ENCODE data around the gene MYH4.

The MYH4 gene

DNA sequence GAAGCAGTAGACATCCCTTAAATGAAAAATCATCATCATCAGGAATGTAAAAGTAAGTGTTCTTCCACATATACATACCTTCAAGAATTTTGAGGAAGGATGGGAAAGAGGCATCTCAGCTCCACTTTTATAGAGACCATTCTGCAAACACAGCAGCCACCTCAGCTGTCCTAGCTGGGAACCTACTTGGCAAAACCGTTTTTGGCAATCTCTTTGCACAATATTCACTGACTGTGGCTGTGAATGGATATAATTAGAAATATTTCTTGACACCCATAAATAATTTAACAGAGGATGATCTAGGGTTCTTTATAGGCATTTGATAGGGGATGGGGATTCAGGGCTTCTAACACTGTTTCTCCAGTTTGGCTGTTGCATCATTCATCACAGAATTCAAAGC lies at the start of gene MYH4:
Gene MYH4, minus strand, starts transcription at position 101 of the 400 bp plus-strand sequence. CDS start 2,814 bp downstream, outside the sequence.
- Histone ChIP-seq H3K4me3 (ENCODE audit: low read depth in 1 of 2, low read length in 1 of 2) (no peak within 1 kb of the TSS), H3K9me3 (no peaks in the 10 kb centered on the region), H3K27me3 (peaks cover 9% of the 10 kb centered on the region), H3K27ac (no peak within 1 kb of the TSS), H3K36me3 (no peaks in the 10 kb centered on the region), H3K4me1 (ENCODE audit: control insufficient read depth in 1 of 2, insufficient read depth in 1 of 2, low read depth in 1 of 2, low read length in 1 of 2) (no peaks in the 10 kb centered on the region)
- TF ChIP-seq, protein P1, sequence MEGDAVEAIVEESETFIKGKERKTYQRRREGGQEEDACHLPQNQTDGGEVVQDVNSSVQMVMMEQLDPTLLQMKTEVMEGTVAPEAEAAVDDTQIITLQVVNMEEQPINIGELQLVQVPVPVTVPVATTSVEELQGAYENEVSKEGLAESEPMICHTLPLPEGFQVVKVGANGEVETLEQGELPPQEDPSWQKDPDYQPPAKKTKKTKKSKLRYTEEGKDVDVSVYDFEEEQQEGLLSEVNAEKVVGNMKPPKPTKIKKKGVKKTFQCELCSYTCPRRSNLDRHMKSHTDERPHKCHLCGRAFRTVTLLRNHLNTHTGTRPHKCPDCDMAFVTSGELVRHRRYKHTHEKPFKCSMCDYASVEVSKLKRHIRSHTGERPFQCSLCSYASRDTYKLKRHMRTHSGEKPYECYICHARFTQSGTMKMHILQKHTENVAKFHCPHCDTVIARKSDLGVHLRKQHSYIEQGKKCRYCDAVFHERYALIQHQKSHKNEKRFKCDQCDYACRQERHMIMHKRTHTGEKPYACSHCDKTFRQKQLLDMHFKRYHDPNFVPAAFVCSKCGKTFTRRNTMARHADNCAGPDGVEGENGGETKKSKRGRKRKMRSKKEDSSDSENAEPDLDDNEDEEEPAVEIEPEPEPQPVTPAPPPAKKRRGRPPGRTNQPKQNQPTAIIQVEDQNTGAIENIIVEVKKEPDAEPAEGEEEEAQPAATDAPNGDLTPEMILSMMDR (IDR thresholded peaks at IDR 0.05) = no peak

- no peaks in the 10 kb centered on the region for H3K4me1 ChIP-seq (ENCODE audit: control insufficient read depth in 1 of 2, insufficient read depth in 1 of 2, low read depth in 1 of 2, low read length in 1 of 2)
- H3K27ac ChIP-seq = no peak within 1 kb of the TSS
- no peaks in the 10 kb centered on the region for H3K36me3 ChIP-seq
- H3K4me3 ChIP-seq (ENCODE audit: low read depth in 1 of 2, low read length in 1 of 2) = no peak within 1 kb of the TSS
- no peaks in the 10 kb centered on the region for H3K9me3 ChIP-seq
- peaks cover 7% of the 10 kb centered on the region for H3K27me3 ChIP-seq
- TF ChIP-seq, protein P1 (IDR thresholded peaks at IDR 0.05) = no peak
Measured at GRCh38 chr17:10518271-10519037, 49.1 kb upstream of the MYH4 start, which contains the start of gene MYH1. Gene MYH1 (minus strand): TSS chr17:10518542. CDS start chr17:10516642, 1,900 bp downstream.

GRCh38 chr17:10516638-10517037 lies 47.3 kb upstream of the MYH4 start:
- TF ChIP-seq, protein P1 (IDR thresholded peaks at IDR 0.05) = no peak
- no peaks in the 10 kb centered on the region for H3K9me3 ChIP-seq
- H3K4me3 ChIP-seq (ENCODE audit: low read depth in 1 of 2, low read length in 1 of 2) = no peak overlapping the region
- H3K27me3 ChIP-seq = peaks cover 7% of the 10 kb centered on the region
- no peak overlapping the region for H3K27ac ChIP-seq
- H3K36me3 ChIP-seq = no peaks in the 10 kb centered on the region
- no peaks in the 10 kb centered on the region for H3K4me1 ChIP-seq (ENCODE audit: control insufficient read depth in 1 of 2, insufficient read depth in 1 of 2, low read depth in 1 of 2, low read length in 1 of 2)

GRCh38 chr17:10516065-10516464 lies 46.7 kb upstream of the MYH4 start:
- TF ChIP-seq, protein P1 (IDR thresholded peaks at IDR 0.05) = no peak
- Histone ChIP-seq H3K27ac (no peak overlapping the region), H3K4me1 (ENCODE audit: control insufficient read depth in 1 of 2, insufficient read depth in 1 of 2, low read depth in 1 of 2, low read length in 1 of 2) (no peaks in the 10 kb centered on the region), H3K36me3 (no peaks in the 10 kb centered on the region), H3K27me3 (peaks cover 7% of the 10 kb centered on the region), H3K9me3 (no peaks in the 10 kb centered on the region), H3K4me3 (ENCODE audit: low read depth in 1 of 2, low read length in 1 of 2) (no peak overlapping the region)

DNA sequence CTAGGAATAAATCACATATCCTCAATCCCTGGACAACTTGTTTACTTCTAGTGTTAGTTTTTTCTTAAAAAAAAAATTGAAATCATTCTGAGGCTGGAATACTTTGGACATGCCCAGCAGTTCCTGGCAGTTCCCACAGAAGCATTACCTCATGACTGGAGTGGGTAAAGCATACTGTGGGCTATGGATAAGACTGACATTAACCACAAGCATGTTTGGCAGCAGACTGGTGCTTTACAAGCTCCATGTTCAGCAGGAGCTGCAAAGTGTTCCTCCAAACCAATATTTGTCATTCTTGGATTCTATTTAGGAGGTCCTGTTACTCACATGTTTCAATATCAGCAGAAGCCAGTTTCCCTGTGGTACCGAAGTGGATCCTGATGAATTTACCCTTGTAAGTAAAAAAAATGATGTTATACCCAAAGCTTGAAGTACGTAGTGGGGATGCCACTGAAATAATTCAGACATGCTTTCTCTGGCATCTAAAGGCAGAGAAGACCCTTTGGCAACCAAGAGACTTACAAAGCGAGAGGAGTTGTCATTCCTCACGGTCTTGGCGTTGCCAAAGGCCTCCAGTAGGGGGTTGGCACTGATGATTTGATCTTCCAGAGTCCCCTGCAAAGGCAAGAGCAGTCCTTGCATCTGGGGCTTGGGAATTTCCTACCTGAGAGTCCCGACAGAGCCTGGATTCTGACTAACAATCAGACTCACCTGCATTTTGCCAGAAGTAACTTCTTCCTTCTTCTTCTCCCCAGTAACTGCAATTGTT lies 44.1 kb upstream of the MYH4 start:
- TF ChIP-seq, protein P1 (IDR thresholded peaks at IDR 0.05) = no peak
- H3K4me1 ChIP-seq (ENCODE audit: control insufficient read depth in 1 of 2, insufficient read depth in 1 of 2, low read depth in 1 of 2, low read length in 1 of 2) = no peaks in the 10 kb centered on the region
- no peak overlapping the region for H3K4me3 ChIP-seq (ENCODE audit: low read depth in 1 of 2, low read length in 1 of 2)
- no peaks in the 10 kb centered on the region for H3K9me3 ChIP-seq
- no peak overlapping the region for H3K27ac ChIP-seq
- no peaks in the 10 kb centered on the region for H3K36me3 ChIP-seq
- no peaks in the 10 kb centered on the region for H3K27me3 ChIP-seq
